Upper lobe of right lung (tissue), 1 donor: ENCODE measurements around the gene GPR6. TPM values are rescaled to one million over a fixed set of nuclear protein-coding genes. Genes with fewer than 3 reads are reported as not detected.

ENCODE experiments used
- ATAC-seq: fragments of 200-7000 bp; cut with Tn5 transposase; one replicate; pipeline ENCODE4 v1.9.1; 2020; ENCODE audit warnings: mild to moderate bottlenecking, moderate library complexity
- DNase-seq: peaks from one replicate; pipeline ENCODE4 v3.0.0-alpha.2; 2020
- H3K27ac ChIP-seq: fragments of 200-600 bp; one replicate; pipeline ENCODE4 v1.8.0; 2022
- H3K27me3 ChIP-seq: fragments of 200-600 bp; one replicate; pipeline ENCODE4 v1.8.0; 2022; ENCODE audit warnings: mild to moderate bottlenecking
- H3K36me3 ChIP-seq: fragments of 200-600 bp; one replicate; pipeline ENCODE4 v1.8.0; 2022
- H3K4me1 ChIP-seq: fragments of 200-600 bp; one replicate; pipeline ENCODE4 v1.8.0; 2022
- H3K4me3 ChIP-seq: fragments of 200-600 bp; one replicate; pipeline ENCODE4 v1.8.0; 2022; ENCODE audit warnings: mild to moderate bottlenecking
- H3K9me3 ChIP-seq: fragments of 200-600 bp; one replicate; pipeline ENCODE4 v1.8.0; 2022
- CTCF ChIP-seq: fragments of 200-600 bp; IDR thresholded peaks from one replicate; pipeline ENCODE4 v1.8.0; 2022; ENCODE audit warnings: antibody characterized with exemption
- intact Hi-C: fragments of 100-400 bp; cut with DNase I; formaldehyde crosslinking; loops from one replicate; pipeline ENCODE4 v1.11.0; 2022
- total RNA-seq: library from RNA; stranded (reverse); fragmentation: NEBNext Ultra II Directional; extraction: Animal tissue kit (Norgen Biotek cat#: 25700); gene quantifications from one replicate; pipeline ENCODE4 v1.2.1, GENCODE V29; 2021
- donor health status: DM: no; HTN: yes; CAD: no; lungs with severe emphysema.

GPR6 gene
- total RNA-seq, 1 donor from 2014 or later, result not detected

- DNase-seq (no peak), ATAC-seq (no peak)
- Histone ChIP-seq H3K36me3 (no peaks in the 10 kb centered on the region), H3K27ac (no peak overlapping the region), H3K4me3 (no peak overlapping the region), H3K27me3 (no peaks in the 10 kb centered on the region), H3K4me1 (no peaks in the 10 kb centered on the region), H3K9me3 (no peaks in the 10 kb centered on the region)
- intact Hi-C loops, result no loop called here
- no peak for TF ChIP-seq CTCF
These were observed 31.1 kb upstream of the GPR6 start for GRCh38 chr6:109946979-109947378.

GRCh38 chr6:109949281-109950065, 28.6 kb upstream of the GPR6 start:
- intact Hi-C loops, result no loop called here
- no peaks in the 10 kb centered on the region for H3K36me3 ChIP-seq
- no peaks in the 10 kb centered on the region for H3K27me3 ChIP-seq
- no peaks in the 10 kb centered on the region for H3K9me3 ChIP-seq
- no peak for DNase-seq
- H3K4me1 ChIP-seq, result no peaks in the 10 kb centered on the region
- H3K4me3 ChIP-seq, result no peak overlapping the region
- no peak for TF ChIP-seq CTCF
- no peak overlapping the region for H3K27ac ChIP-seq
- no peak for ATAC-seq

- Histone ChIP-seq H3K36me3 (no peaks in the 10 kb centered on the region), H3K4me3 (no peak overlapping the region), H3K4me1 (no peaks in the 10 kb centered on the region), H3K27me3 (no peaks in the 10 kb centered on the region), H3K9me3 (no peaks in the 10 kb centered on the region), H3K27ac (no peak overlapping the region)
- no peak for TF ChIP-seq CTCF
- ATAC-seq, result no peak
- DNase-seq, result no peak
- intact Hi-C loops, result no loop called here
These were observed 22.6 kb upstream of the GPR6 start for GRCh38 chr6:109955491-109955890.

GRCh38 chr6:109958626-109959025, 19.5 kb upstream of the GPR6 start:
- H3K4me3 ChIP-seq, result no peak overlapping the region
- H3K36me3 ChIP-seq, result no peaks in the 10 kb centered on the region
- intact Hi-C loops, result no loop called here
- no peaks in the 10 kb centered on the region for H3K4me1 ChIP-seq
- H3K27ac ChIP-seq, result no peak overlapping the region
- no peak for ATAC-seq
- DNase-seq, result no peak
- TF ChIP-seq CTCF, result no peak
- no peaks in the 10 kb centered on the region for H3K9me3 ChIP-seq
- H3K27me3 ChIP-seq, result no peaks in the 10 kb centered on the region

- H3K27me3 ChIP-seq, result no peaks in the 10 kb centered on the region
- intact Hi-C loops, result no loop called here
- no peak overlapping the region for H3K27ac ChIP-seq
- ATAC-seq, result no peak
- DNase-seq, result no peak
- no peaks in the 10 kb centered on the region for H3K36me3 ChIP-seq
- H3K9me3 ChIP-seq, result no peaks in the 10 kb centered on the region
- no peak overlapping the region for H3K4me3 ChIP-seq
- H3K4me1 ChIP-seq, result no peaks in the 10 kb centered on the region
- no peak for TF ChIP-seq CTCF
These were observed 16.5 kb upstream of the GPR6 start for GRCh38 chr6:109961611-109962041.
